Measurements from ENCODE around the gene COL13A1. TPM values are rescaled to one million over a fixed set of nuclear protein-coding genes. Genes with fewer than 3 reads are reported as not detected.
A peak's percentile ranks its signal among the peaks of the same experiment; 100 is the strongest.

Gene COL13A1
- total and polyA plus RNA-seq, 2 experiments from 2014 or later: 5.2 to 8.6 TPM

- TF ChIP-seq ETS1 (IDR thresholded peaks at IDR 0.05): no peak
- no peak for TF ChIP-seq CREB1 (CRISPR knock-in tag; IDR thresholded peaks at IDR 0.05; ENCODE audit: low read depth)
- no peak for TF ChIP-seq REST (IDR thresholded peaks at IDR 0.05; ENCODE audit: unreplicated experiment)
- no peak for TF ChIP-seq EZH2phosphoT487 (IDR thresholded peaks at IDR 0.05; ENCODE audit: unreplicated experiment)
These were observed 35.6 kb downstream of the COL13A1 start (continued) for GRCh38 chr10:69837261-69837660.

GRCh38 chr10:69838418-69838817, 36.7 kb downstream of the COL13A1 start:
- peak overlapping the region; percentile 60; the same call in 1 of the 2 replicates for H3K4me2 ChIP-seq
- no peak overlapping the region for H3K4me3 Mint-ChIP-seq
- H3K27ac Mint-ChIP-seq: no peak overlapping the region
- H4K20me1 ChIP-seq (replicated peaks; ENCODE audit: insufficient read depth): no peaks in the 10 kb centered on the region
- no peaks in the 10 kb centered on the region for H3K9me2 ChIP-seq (ENCODE audit: insufficient read depth)
- H3K36me3 Mint-ChIP-seq (ENCODE audit: low read depth): no peaks in the 10 kb centered on the region; the same call in 2 of the 3 replicates
- no peak overlapping the region for H2AFZ ChIP-seq
- H3K4me3 ChIP-seq: no peak overlapping the region
- no peaks in the 10 kb centered on the region for H3K27me3 ChIP-seq (ENCODE audit: insufficient read depth)
- no peaks in the 10 kb centered on the region for H3K79me2 ChIP-seq (replicated peaks; ENCODE audit: insufficient read depth)
- no peak for DNase-seq (ENCODE audit: low spot score)
- no peaks in the 10 kb centered on the region for H3K36me3 ChIP-seq (ENCODE audit: insufficient read depth)
- H3K27ac ChIP-seq (ENCODE audit: low read depth): no peak overlapping the region
- peaks cover 27% of the 10 kb centered on the region for H3K4me1 ChIP-seq (ENCODE audit: insufficient read depth)
- H3F3A ChIP-seq (replicated peaks; ENCODE audit: low read depth): no peaks in the 10 kb centered on the region
- peaks cover 37% of the 10 kb centered on the region for H3K4me1 Mint-ChIP-seq
- TF ChIP-seq ZNF331 (CRISPR knock-in tag; IDR thresholded peaks at IDR 0.05; ENCODE audit: low read depth): no peak
- no peak for TF ChIP-seq POLR2AphosphoS5 (IDR thresholded peaks at IDR 0.05; ENCODE audit: low read depth)
- no peak for TF ChIP-seq CTCF (conservative IDR thresholded peaks at IDR 0.05; ENCODE audit: low read depth in 2 of 2)
- no peak for TF ChIP-seq REST (IDR thresholded peaks at IDR 0.05; ENCODE audit: unreplicated experiment)
- no peak for TF ChIP-seq EZH2phosphoT487 (IDR thresholded peaks at IDR 0.05; ENCODE audit: unreplicated experiment)
- TF ChIP-seq EZH2 (IDR thresholded peaks at IDR 0.05; ENCODE audit: low read depth, unreplicated experiment): no peak
- peak; percentile 15; the same call in 1 of the 3 replicates for ATAC-seq
- H3K9me3 Mint-ChIP-seq: no peaks in the 10 kb centered on the region
- peaks cover 17% of the 10 kb centered on the region for H3K27me3 Mint-ChIP-seq (ENCODE audit: insufficient read depth, low read depth, poor library complexity)
